ENCODE measurements around the gene PPP2R5E. TPM values are rescaled to one million over a fixed set of nuclear protein-coding genes. Genes with fewer than 3 reads are reported as not detected.

Gene PPP2R5E
- total and polyA plus RNA-seq, 2 donors (not counting 3 experiments of a cell fraction or from before 2014, with no cell fraction given), result 4.9 to 52.5 TPM

- no peaks in the 10 kb centered on the region for H3K36me3 ChIP-seq (ENCODE audit: control insufficient read depth in 2 of 2, extremely low read depth in 1 of 2, insufficient read depth in 2 of 2, low read length in 2 of 2)
- no peak overlapping the region for H3K4me3 ChIP-seq (replicated peaks in 1 of 3; ENCODE audit: insufficient read depth in 1 of 3, low read depth in 1 of 3, low read length in 3 of 3)
- intact Hi-C loops (cut with micrococcal nuclease), result no loop called here
- dilution Hi-C loops (cut with MboI; ENCODE audit: extremely low pct_ligation_motif_present, low sequenced_read_pairs), result no loop called here
- ChIA-PET CTCF (no interaction called here), POLR2A (no interaction called here)
- H3K27me3 ChIP-seq (ENCODE audit: control insufficient read depth in 2 of 2, insufficient read depth in 2 of 2, low read length in 2 of 2), result no peaks in the 10 kb centered on the region
- H3K4me1 ChIP-seq (ENCODE audit: control insufficient read depth, extremely low read depth, insufficient read depth, low read length), result no peaks in the 10 kb centered on the region
- peaks cover 7% of the 10 kb centered on the region for H4K20me1 ChIP-seq (replicated peaks; ENCODE audit: control insufficient read depth, extremely low read depth, insufficient read depth, low read length)
- FAIRE-seq (no peak), DNase-seq (ENCODE audit: low read depth, low spot score) (no peak)
- no peaks in the 10 kb centered on the region for H3K9me3 ChIP-seq (replicated peaks; ENCODE audit: control insufficient read depth, insufficient read depth, low read length)
- no TSS peak for BruUV-seq (replicated peaks)
- no peaks in the 10 kb centered on the region for H3K9me1 ChIP-seq (replicated peaks; ENCODE audit: control insufficient read depth, extremely low read depth, insufficient read depth, low read length)
- TF ChIP-seq MAX (IDR thresholded peaks at IDR 0.05; ENCODE audit: insufficient read depth, insufficient read length) (no peak), JUN (IDR thresholded peaks at IDR 0.05; ENCODE audit: borderline replicate concordance, insufficient read depth, insufficient read length, low read depth) (no peak)
- H2AFZ ChIP-seq (ENCODE audit: low read depth, low read length), result no peak overlapping the region
- no peak overlapping the region for H3K4me2 ChIP-seq (ENCODE audit: insufficient read depth, low read length)
- no peak overlapping the region for H3K9ac ChIP-seq (replicated peaks; ENCODE audit: extremely low read depth, insufficient read depth, low read length)
- peaks cover 51% of the 10 kb centered on the region for H3K79me2 ChIP-seq (ENCODE audit: control insufficient read depth, insufficient read depth, low read length)
- H3K27ac ChIP-seq (ENCODE audit: insufficient read depth, low read depth, low read length), result no peak overlapping the region
Observed at GRCh38 chr14:63477556-63477955, 65.6 kb downstream of the PPP2R5E start.

DNA sequence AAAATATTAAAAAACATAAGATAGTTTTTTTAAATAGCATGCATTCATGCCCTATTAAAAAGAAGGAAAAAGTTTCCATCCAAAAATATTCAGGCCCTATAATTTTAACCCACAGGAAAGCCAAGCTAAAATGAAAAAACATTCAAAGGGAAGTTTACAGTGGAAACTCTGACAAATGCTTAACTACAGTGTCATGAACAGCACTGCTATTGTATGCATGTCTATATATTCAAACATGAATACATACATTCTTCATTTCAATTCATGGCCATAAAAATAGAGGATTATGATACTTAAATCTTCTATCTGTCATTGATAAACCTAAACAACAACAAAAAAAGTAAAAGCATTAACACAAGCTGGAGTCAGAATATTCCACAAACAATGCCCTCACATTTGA is 67.4 kb downstream of the PPP2R5E start:
- intact Hi-C loops (cut with micrococcal nuclease) (no loop called here), dilution Hi-C loops (cut with MboI; ENCODE audit: extremely low pct_ligation_motif_present, low sequenced_read_pairs) (no loop called here)
- H3K9me1 ChIP-seq (replicated peaks; ENCODE audit: control insufficient read depth, extremely low read depth, insufficient read depth, low read length), result no peaks in the 10 kb centered on the region
- TF ChIP-seq MAX (IDR thresholded peaks at IDR 0.05; ENCODE audit: insufficient read depth, insufficient read length) (no peak), JUN (IDR thresholded peaks at IDR 0.05; ENCODE audit: borderline replicate concordance, insufficient read depth, insufficient read length, low read depth) (peak; percentile 20)
- peaks cover 10% of the 10 kb centered on the region for H3K4me1 ChIP-seq (ENCODE audit: control insufficient read depth, extremely low read depth, insufficient read depth, low read length)
- no TSS peak for BruUV-seq (replicated peaks)
- no peak overlapping the region for H3K4me2 ChIP-seq (ENCODE audit: insufficient read depth, low read length)
- H3K9ac ChIP-seq (replicated peaks; ENCODE audit: extremely low read depth, insufficient read depth, low read length), result no peak overlapping the region
- no peak overlapping the region for H2AFZ ChIP-seq (ENCODE audit: low read depth, low read length)
- H3K27ac ChIP-seq (ENCODE audit: insufficient read depth, low read depth, low read length), result no peak overlapping the region
- POLR2A ChIA-PET, result no interaction called here
- H3K27me3 ChIP-seq (ENCODE audit: control insufficient read depth in 2 of 2, insufficient read depth in 2 of 2, low read length in 2 of 2), result no peaks in the 10 kb centered on the region
- H4K20me1 ChIP-seq (replicated peaks; ENCODE audit: control insufficient read depth, extremely low read depth, insufficient read depth, low read length), result peaks cover 5% of the 10 kb centered on the region
- no peaks in the 10 kb centered on the region for H3K36me3 ChIP-seq (ENCODE audit: control insufficient read depth in 2 of 2, extremely low read depth in 1 of 2, insufficient read depth in 2 of 2, low read length in 2 of 2)
- CTCF ChIA-PET, result interaction anchor here (0.8 kb wide), 1 partner anchor 37 kb away, joined by 4 read pairs; no protein-coding TSS in a partner anchor
- FAIRE-seq (no peak), DNase-seq (ENCODE audit: low read depth, low spot score) (peak; percentile 79)
- no peaks in the 10 kb centered on the region for H3K9me3 ChIP-seq (replicated peaks; ENCODE audit: control insufficient read depth, insufficient read depth, low read length)
- H3K4me3 ChIP-seq (replicated peaks in 1 of 3; ENCODE audit: insufficient read depth in 1 of 3, low read depth in 1 of 3, low read length in 3 of 3), result no peak overlapping the region
- peaks cover 51% of the 10 kb centered on the region for H3K79me2 ChIP-seq (ENCODE audit: control insufficient read depth, insufficient read depth, low read length)

All from endothelial cell of umbilical vein (primary cell).